ENCODE measurements around the gene GNG11.

DNA sequence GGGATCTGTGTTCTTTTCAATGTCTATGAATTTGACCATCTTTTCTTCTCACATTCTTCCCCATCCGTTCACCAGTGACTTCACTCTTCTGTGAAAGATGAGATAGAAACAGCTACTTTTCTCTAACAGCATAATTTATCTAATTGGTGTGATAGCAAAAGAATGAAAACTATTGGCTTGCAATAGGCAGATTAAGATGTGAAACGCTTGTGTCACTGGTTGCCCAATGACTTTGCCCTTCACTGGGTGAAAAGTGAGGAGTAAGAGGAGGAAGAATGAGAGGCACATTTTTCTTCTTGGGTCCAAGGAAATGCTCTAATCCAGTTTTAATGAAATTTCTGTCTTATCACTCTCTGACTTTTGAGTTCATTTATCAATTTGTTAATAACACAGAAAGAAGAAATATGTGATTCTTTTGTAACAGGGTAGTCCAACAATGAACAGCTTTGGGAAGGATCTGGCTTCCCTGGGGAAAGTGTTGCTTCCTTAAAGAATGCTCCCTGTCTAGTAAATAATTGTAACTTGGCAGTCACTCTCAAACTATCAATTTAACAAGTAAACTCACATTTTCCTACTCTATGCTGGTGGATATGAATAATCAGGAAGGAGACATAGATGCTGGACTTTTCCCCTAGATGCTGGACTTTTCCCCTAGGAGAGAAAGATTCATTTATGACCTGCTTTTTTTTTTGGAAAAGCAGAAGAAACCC, 47.5 kb downstream of the GNG11 start:
- TF ChIP-seq, protein P1, sequence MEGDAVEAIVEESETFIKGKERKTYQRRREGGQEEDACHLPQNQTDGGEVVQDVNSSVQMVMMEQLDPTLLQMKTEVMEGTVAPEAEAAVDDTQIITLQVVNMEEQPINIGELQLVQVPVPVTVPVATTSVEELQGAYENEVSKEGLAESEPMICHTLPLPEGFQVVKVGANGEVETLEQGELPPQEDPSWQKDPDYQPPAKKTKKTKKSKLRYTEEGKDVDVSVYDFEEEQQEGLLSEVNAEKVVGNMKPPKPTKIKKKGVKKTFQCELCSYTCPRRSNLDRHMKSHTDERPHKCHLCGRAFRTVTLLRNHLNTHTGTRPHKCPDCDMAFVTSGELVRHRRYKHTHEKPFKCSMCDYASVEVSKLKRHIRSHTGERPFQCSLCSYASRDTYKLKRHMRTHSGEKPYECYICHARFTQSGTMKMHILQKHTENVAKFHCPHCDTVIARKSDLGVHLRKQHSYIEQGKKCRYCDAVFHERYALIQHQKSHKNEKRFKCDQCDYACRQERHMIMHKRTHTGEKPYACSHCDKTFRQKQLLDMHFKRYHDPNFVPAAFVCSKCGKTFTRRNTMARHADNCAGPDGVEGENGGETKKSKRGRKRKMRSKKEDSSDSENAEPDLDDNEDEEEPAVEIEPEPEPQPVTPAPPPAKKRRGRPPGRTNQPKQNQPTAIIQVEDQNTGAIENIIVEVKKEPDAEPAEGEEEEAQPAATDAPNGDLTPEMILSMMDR (IDR thresholded peaks at IDR 0.05; ENCODE audit: insufficient read depth, low read depth, low read length): no peak
- TF ChIP-seq EZH2 (IDR thresholded peaks at IDR 0.05; ENCODE audit: insufficient read depth, low read length): no peak

Measured in astrocyte (in vitro differentiated cells and primary cell).